Raji (cell line): ENCODE results near the gene MBD1.

Experiments used
- POLR2A ChIP-seq: IDR thresholded peaks from 2 replicates; pipeline ENCODE4 v1.6.1; 2011; ENCODE audit warnings: low read depth, low read length, control low read depth; ENCODE audit not compliant: insufficient read depth

The MBD1 gene

GRCh38 chr18:50298443-50299284, 17.3 kb upstream of the MBD1 start:
- TF ChIP-seq POLR2A, result no peak

- 0 out of 2 replicates have a peak, but pooled peaks have one; percentile 12 for TF ChIP-seq POLR2A
Observed at GRCh38 chr18:50297621-50298442, 16.5 kb upstream of the MBD1 start.

- no peak for TF ChIP-seq POLR2A
Observed at GRCh38 chr18:50293039-50293438, 11.7 kb upstream of the MBD1 start.

GRCh38 chr18:50289108-50289443, 7.8 kb upstream of the MBD1 start:
- TF ChIP-seq POLR2A, result no peak

- peak; percentile 85 for TF ChIP-seq POLR2A
Observed at GRCh38 chr18:50287441-50288347, 6.4 kb upstream of the MBD1 start, which contains the start of gene CXXC1. CXXC1 (minus strand) TSS chr18:50287692; CDS start chr18:50287589, 103 bp downstream.

GRCh38 chr18:50287028-50287440, 5.7 kb upstream of the MBD1 start:
- TF ChIP-seq POLR2A, result no peak

GRCh38 chr18:50286391-50287027, 5.2 kb upstream of the MBD1 start:
- peak; percentile 43; the same call in 1 of the 2 replicates for TF ChIP-seq POLR2A

GRCh38 chr18:50285631-50286321, 4.5 kb upstream of the MBD1 start:
- TF ChIP-seq POLR2A, result no peak

- TF ChIP-seq POLR2A, result no peak
Observed at GRCh38 chr18:50285071-50285470, 3.7 kb upstream of the MBD1 start.

- TF ChIP-seq POLR2A, result no peak
Observed at GRCh38 chr18:50284255-50284885, 3.0 kb upstream of the MBD1 start.

GRCh38 chr18:50283469-50284209, 2.3 kb upstream of the MBD1 start:
- TF ChIP-seq POLR2A, result no peak

- TF ChIP-seq POLR2A, result 0 out of 2 replicates have a peak, but pooled peaks have one; percentile 8
Observed at GRCh38 chr18:50282521-50283335, 1.4 kb upstream of the MBD1 start.
